ENCODE data around the gene SLC7A6OS. TPM values are rescaled to one million over a fixed set of nuclear protein-coding genes. Genes with fewer than 3 reads are reported as not detected.

The SLC7A6OS gene
- total RNA-seq, 2 experiments from 2014 or later: 28.6 to 33.4 TPM

- no peaks in the 10 kb centered on the region for H3K9me3 ChIP-seq (ENCODE audit: low read length)
- no peak overlapping the region for H3K4me2 ChIP-seq (ENCODE audit: low read length)
- no peak overlapping the region for H3K27ac ChIP-seq (ENCODE audit: low read depth, low read length, poor library complexity, severe bottlenecking)
- no peaks in the 10 kb centered on the region for H4K20me1 ChIP-seq (ENCODE audit: insufficient read depth, low read length)
- TF ChIP-seq EZH2phosphoT487 (IDR thresholded peaks at IDR 0.05; ENCODE audit: borderline replicate concordance, low read depth, low read length) (no peak), CTCF (conservative IDR thresholded peaks at IDR 0.05; ENCODE audit: low read length) (no peak)
- H2AFZ ChIP-seq (ENCODE audit: low read length): no peak overlapping the region
- ChIA-PET POLR2A (no interaction called here), CTCF (ENCODE audit: unreplicated experiment) (no interaction called here)
- no peak overlapping the region for H3K4me3 ChIP-seq (ENCODE audit: low read depth, low read length, poor library complexity, severe bottlenecking)
- H3K9me2 ChIP-seq (ENCODE audit: insufficient read depth, low read length): no peaks in the 10 kb centered on the region
- H3K36me3 ChIP-seq (ENCODE audit: insufficient read depth, low read length): peaks cover 94% of the 10 kb centered on the region
- no peaks in the 10 kb centered on the region for H3K79me2 ChIP-seq (ENCODE audit: insufficient read depth, low read depth, low read length)
- intact Hi-C loops (cut with micrococcal nuclease; ENCODE audit: unreplicated experiment): no loop called here
- no TSS peak for BruUV-seq (replicated peaks)
- H3K4me1 ChIP-seq (ENCODE audit: insufficient read depth, low read length, poor library complexity, severe bottlenecking): no peaks in the 10 kb centered on the region
- DNase-seq (ENCODE audit: low spot score): no peak
Observed at GRCh38 chr16:68345958-68346635, 35.4 kb upstream of the SLC7A6OS start.

DNA sequence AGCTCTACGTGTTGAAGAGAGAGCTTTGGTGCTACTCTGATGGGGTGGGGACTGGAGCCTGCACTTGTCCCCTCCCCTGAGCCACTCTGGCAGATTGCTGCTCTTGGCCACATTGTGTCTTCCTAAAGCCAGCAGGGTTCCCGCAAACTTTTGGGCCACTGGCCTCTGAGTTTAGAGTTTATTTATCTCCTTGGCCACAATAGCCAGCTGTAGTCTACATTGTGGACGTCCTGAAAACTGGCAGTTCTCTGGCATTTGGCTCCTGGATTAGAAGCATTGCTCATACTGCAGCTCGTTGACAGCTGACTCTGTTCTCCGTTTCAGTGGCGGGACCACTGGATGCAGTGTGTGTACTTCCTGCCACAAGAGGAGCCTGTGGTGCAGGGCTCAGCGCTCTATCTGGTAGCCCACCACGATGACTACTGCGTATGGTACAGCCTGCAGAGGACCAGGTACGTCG, 34.6 kb upstream of the SLC7A6OS start:
- ChIA-PET CTCF (ENCODE audit: unreplicated experiment) (no interaction called here), POLR2A (no interaction called here)
- no peak overlapping the region for H3K4me2 ChIP-seq (ENCODE audit: low read length)
- peaks cover 97% of the 10 kb centered on the region for H3K36me3 ChIP-seq (ENCODE audit: insufficient read depth, low read length)
- H2AFZ ChIP-seq (ENCODE audit: low read length): no peak overlapping the region
- H3K9me2 ChIP-seq (ENCODE audit: insufficient read depth, low read length): no peaks in the 10 kb centered on the region
- BruUV-seq (replicated peaks): no TSS peak
- H3K27ac ChIP-seq (ENCODE audit: low read depth, low read length, poor library complexity, severe bottlenecking): no peak overlapping the region
- no peaks in the 10 kb centered on the region for H3K9me3 ChIP-seq (ENCODE audit: low read length)
- no peak overlapping the region for H3K4me3 ChIP-seq (ENCODE audit: low read depth, low read length, poor library complexity, severe bottlenecking)
- H3K79me2 ChIP-seq (ENCODE audit: insufficient read depth, low read depth, low read length): no peaks in the 10 kb centered on the region
- no peak for DNase-seq (ENCODE audit: low spot score)
- no peaks in the 10 kb centered on the region for H4K20me1 ChIP-seq (ENCODE audit: insufficient read depth, low read length)
- TF ChIP-seq EZH2phosphoT487 (IDR thresholded peaks at IDR 0.05; ENCODE audit: borderline replicate concordance, low read depth, low read length): no peak
- no peak for TF ChIP-seq CTCF (conservative IDR thresholded peaks at IDR 0.05; ENCODE audit: low read length)
- intact Hi-C loops (cut with micrococcal nuclease; ENCODE audit: unreplicated experiment): no loop called here
- H3K4me1 ChIP-seq (ENCODE audit: insufficient read depth, low read length, poor library complexity, severe bottlenecking): no peaks in the 10 kb centered on the region

- no peak for TF ChIP-seq EZH2phosphoT487 (IDR thresholded peaks at IDR 0.05; ENCODE audit: borderline replicate concordance, low read depth, low read length)
- TF ChIP-seq CTCF (conservative IDR thresholded peaks at IDR 0.05; ENCODE audit: low read length): no peak
- Histone ChIP-seq H3K27ac (ENCODE audit: low read depth, low read length, poor library complexity, severe bottlenecking) (no peak overlapping the region), H3K9me2 (ENCODE audit: insufficient read depth, low read length) (no peaks in the 10 kb centered on the region), H3K79me2 (ENCODE audit: insufficient read depth, low read depth, low read length) (no peaks in the 10 kb centered on the region), H3K36me3 (ENCODE audit: insufficient read depth, low read length) (peaks cover 97% of the 10 kb centered on the region), H4K20me1 (ENCODE audit: insufficient read depth, low read length) (no peaks in the 10 kb centered on the region), H3K9me3 (ENCODE audit: low read length) (no peaks in the 10 kb centered on the region), H3K4me2 (ENCODE audit: low read length) (no peak overlapping the region), H3K4me3 (ENCODE audit: low read depth, low read length, poor library complexity, severe bottlenecking) (no peak overlapping the region), H3K4me1 (ENCODE audit: insufficient read depth, low read length, poor library complexity, severe bottlenecking) (no peaks in the 10 kb centered on the region), H2AFZ (ENCODE audit: low read length) (no peak overlapping the region)
- DNase-seq (ENCODE audit: low spot score): no peak
- BruUV-seq (replicated peaks): no TSS peak
- CTCF ChIA-PET (ENCODE audit: unreplicated experiment): no interaction called here
- intact Hi-C loops (cut with micrococcal nuclease; ENCODE audit: unreplicated experiment): no loop called here
- POLR2A ChIA-PET: interaction anchor here (0.6 kb wide), 1 partner anchor 927 kb away, joined by 3 read pairs; no protein-coding TSS in a partner anchor
Observed at GRCh38 chr16:68344252-68344651, 33.5 kb upstream of the SLC7A6OS start.

Data from OCI-LY7 (cell line).